H1 (cell line): ENCODE measurements around the gene AADACL2. TPM values are rescaled to one million over a fixed set of nuclear protein-coding genes. Genes with fewer than 3 reads are reported as not detected.

Experiments used
- CTCF ChIA-PET: fragments of 300-600 bp; sonication (Branson Sonifier 250); formaldehyde crosslinking; loops from one replicate; lab custom pipeline; 2021; ENCODE audit not compliant: partially characterized antibody; lab: Charles Lee
- POLR2A ChIA-PET: fragments of 300-600 bp; sonication (Branson Sonifier 250); formaldehyde crosslinking; loops from one replicate; lab custom pipeline; 2021; ENCODE audit warnings: inconsistent platforms; ENCODE audit not compliant: partially characterized antibody; lab: Charles Lee
- DNase-seq, 2 experiments: peaks; one replicate each; pipeline versions ENCODE4 v3.0.0 to v3.0.0-alpha.2; 2010 to 2022; ENCODE audit warnings: low spot score in 2 of 2, low read depth in 1 of 2, mixed read lengths in 1 of 2
- FAIRE-seq: peaks from 2 replicates; lab custom pipeline; 2011; peaks lifted over from hg19 to GRCh38; lab: Jason Lieb, UNC
- H2AFZ ChIP-seq: 2 replicates; pipeline ENCODE4 v1.8.1; 2012; ENCODE audit warnings: low read length, inconsistent platforms
- H2AK5ac ChIP-seq: 2 replicates; pipeline ENCODE4 v1.6.1; 2013; ENCODE audit warnings: low read depth, low read length
- H2BK120ac ChIP-seq: replicated peaks from 2 replicates; pipeline ENCODE3; 2013; ENCODE audit warnings: low read depth, low read length, inconsistent platforms
- H2BK12ac ChIP-seq: 2 replicates; pipeline ENCODE4 v1.6.1; 2013; ENCODE audit warnings: low read depth, low read length
- H2BK15ac ChIP-seq: 2 replicates; pipeline ENCODE4 v1.6.1; 2013; ENCODE audit warnings: low read length
- H2BK20ac ChIP-seq: 2 replicates; pipeline ENCODE4 v1.6.1; 2013; ENCODE audit warnings: low read length
- H2BK5ac ChIP-seq: 2 replicates; pipeline ENCODE4 v1.6.1; 2013; ENCODE audit warnings: low read depth, low read length
- H3K14ac ChIP-seq: 2 replicates; pipeline ENCODE4 v1.6.1; 2013; ENCODE audit warnings: inconsistent platforms; ENCODE audit not compliant: insufficient read length
- H3K18ac ChIP-seq: 2 replicates; pipeline ENCODE4 v1.6.1; 2013; ENCODE audit warnings: low read length; ENCODE audit errors: extremely low read depth
- H3K23ac ChIP-seq: 2 replicates; pipeline ENCODE4 v1.6.1; 2013; ENCODE audit warnings: inconsistent platforms; ENCODE audit not compliant: insufficient read length
- H3K23me2 ChIP-seq: 2 replicates; pipeline ENCODE4 v1.6.1; 2013; ENCODE audit warnings: low read depth, low read length
- H3K27ac ChIP-seq: 2 replicates; pipeline ENCODE4 v1.6.1; 2011; ENCODE audit warnings: low read depth, low read length, inconsistent platforms
- H3K27me3 ChIP-seq, 4 experiments: replicated peaks in 1 of 4; 1 replicate in 1 of 4; 2 replicates in 3 of 4; pipeline versions ENCODE4 v1.6.1 to v1.8.1; 2011 to 2013; ENCODE audit warnings: low read length in 3 of 4, mild to moderate bottlenecking in 3 of 4, inconsistent platforms in 2 of 4, mixed read lengths in 2 of 4, moderate library complexity in 1 of 4; ENCODE audit not compliant: control insufficient read depth in 3 of 4, insufficient read depth in 3 of 4; ENCODE audit errors: extremely low read depth in 1 of 4
- H3K36me3 ChIP-seq, 4 experiments: 2 replicates each; pipeline versions ENCODE4 v1.6.1 to v1.8.1; 2011 to 2013; ENCODE audit warnings: mild to moderate bottlenecking in 4 of 4, low read length in 3 of 4, moderate library complexity in 2 of 4, control low read depth in 1 of 4, inconsistent platforms in 1 of 4; ENCODE audit not compliant: insufficient read depth in 4 of 4, control insufficient read depth in 2 of 4
- H3K4ac ChIP-seq: replicated peaks from 2 replicates; pipeline ENCODE3; 2013; ENCODE audit warnings: low read length, low read depth, mixed read lengths, inconsistent platforms; ENCODE audit not compliant: insufficient read length
- H3K4me1 ChIP-seq, 4 experiments: replicated peaks in 1 of 4; 1 replicate in 1 of 4; 2 replicates in 3 of 4; pipeline versions ENCODE4 v1.6.1 to v1.8.1; 2011 to 2013; ENCODE audit warnings: low read length in 3 of 4, inconsistent platforms in 2 of 4, mixed read lengths in 1 of 4; ENCODE audit not compliant: insufficient read depth in 4 of 4, control insufficient read depth in 3 of 4
- H3K4me2 ChIP-seq, 2 experiments: 2 replicates each; pipeline versions ENCODE4 v1.6.1 to v1.8.1; 2011 to 2013; ENCODE audit warnings: low read depth in 2 of 2, low read length in 2 of 2, control low read depth in 1 of 2, inconsistent platforms in 1 of 2, mild to moderate bottlenecking in 1 of 2; ENCODE audit not compliant: insufficient read depth in 1 of 2
- H3K4me3 ChIP-seq, 4 experiments: fragments of 200-600, 300-600 bp in 1 of 4; sonication (generic), shearing (Covaris generic), sonication (Bioruptor Twin) in 1 of 4; 2 replicates each; pipeline versions ENCODE4 v1.5.1 to v1.8.1; 2011 to 2016; ENCODE audit warnings: low read length in 4 of 4, low read depth in 3 of 4, control low read depth in 2 of 4, inconsistent platforms in 2 of 4, mild to moderate bottlenecking in 2 of 4, mixed read lengths in 1 of 4, moderate library complexity in 1 of 4; ENCODE audit not compliant: insufficient read depth in 2 of 4; ENCODE audit errors: extremely low read depth in 1 of 4
- H3K56ac ChIP-seq: replicated peaks from 2 replicates; pipeline ENCODE3; 2013; ENCODE audit warnings: low read depth, mild to moderate bottlenecking, mixed read lengths, low read length, inconsistent platforms; ENCODE audit not compliant: insufficient read length
- H3K79me1 ChIP-seq: 2 replicates; pipeline ENCODE4 v1.6.1; 2013; ENCODE audit warnings: low read depth, low read length, control low read depth
- H3K79me2 ChIP-seq, 2 experiments: 2 replicates each; pipeline versions ENCODE4 v1.6.1 to v1.8.1; 2012 to 2013; ENCODE audit warnings: low read length in 2 of 2, mild to moderate bottlenecking in 2 of 2, inconsistent platforms in 1 of 2; ENCODE audit not compliant: insufficient read depth in 2 of 2, control insufficient read depth in 1 of 2
- H3K9ac ChIP-seq, 4 experiments: replicated peaks in 1 of 4; 1 replicate in 1 of 4; 2 replicates in 3 of 4; pipeline versions ENCODE4 v1.6.1 to v1.8.1; 2011 to 2013; ENCODE audit warnings: low read depth in 3 of 4, low read length in 3 of 4, control low read depth in 2 of 4, mild to moderate bottlenecking in 2 of 4, moderate library complexity in 2 of 4, inconsistent platforms in 1 of 4; ENCODE audit errors: extremely low read depth in 1 of 4
- H3K9me3 ChIP-seq, 2 experiments: 2 replicates each; pipeline versions ENCODE4 v1.6.1 to v1.8.1; 2012 to 2013; ENCODE audit warnings: mild to moderate bottlenecking in 2 of 2, moderate library complexity in 2 of 2, control low read depth in 1 of 2, inconsistent platforms in 1 of 2, low read depth in 1 of 2, low read length in 1 of 2, mixed read lengths in 1 of 2; ENCODE audit not compliant: insufficient read depth in 2 of 2
- H4K20me1 ChIP-seq, 2 experiments: replicated peaks in 1 of 2; 2 replicates each; pipeline versions ENCODE3 to v1.8.1; 2011 to 2013; ENCODE audit warnings: inconsistent platforms in 2 of 2, low read length in 2 of 2, mild to moderate bottlenecking in 1 of 2; ENCODE audit not compliant: insufficient read depth in 2 of 2, control insufficient read depth in 1 of 2
- H4K5ac ChIP-seq: 2 replicates; pipeline ENCODE4 v1.6.1; 2013; ENCODE audit warnings: low read length, low read depth, mixed read lengths, inconsistent platforms; ENCODE audit not compliant: insufficient read length
- H4K8ac ChIP-seq: 2 replicates; pipeline ENCODE4 v1.8.0; 2013; ENCODE audit warnings: mild to moderate bottlenecking, moderate library complexity, low read length, inconsistent platforms; ENCODE audit not compliant: insufficient read depth; ENCODE audit errors: extremely low read depth
- H4K91ac ChIP-seq: replicated peaks from 2 replicates; pipeline ENCODE3; 2013; ENCODE audit warnings: low read length, mixed read lengths, inconsistent platforms; ENCODE audit not compliant: insufficient read length
- ASH2L ChIP-seq: fragments of 200-600, 300-600 bp; sonication (generic); IDR thresholded peaks from one replicate; pipeline ENCODE4 v1.7.1; 2017; ENCODE audit warnings: low read length
- BACH1 ChIP-seq: IDR thresholded peaks from 2 replicates; pipeline ENCODE4 v1.6.1; 2012; ENCODE audit warnings: low read length, improper control_type of control experiment
- CBX5 ChIP-seq: fragments of 300-800, 300-1000 bp; sonication (generic); IDR thresholded peaks from 2 replicates; pipeline ENCODE4 v1.7.1; 2016; ENCODE audit warnings: antibody characterized with exemption, low read length, low read depth
- CEBPB ChIP-seq: IDR thresholded peaks from 2 replicates; pipeline ENCODE4 v1.6.1; 2012; ENCODE audit warnings: low read depth, low read length
- CREB1 ChIP-seq: IDR thresholded peaks from 2 replicates; pipeline ENCODE4 v1.6.1; 2012; ENCODE audit warnings: inconsistent platforms
- JUN ChIP-seq: IDR thresholded peaks from 2 replicates; pipeline ENCODE4 v1.6.1; 2011; ENCODE audit warnings: low read depth, mild to moderate bottlenecking, improper control_type of control experiment, low read length
- NRF1 ChIP-seq: IDR thresholded peaks from 2 replicates; pipeline ENCODE4 v1.6.1; 2011; ENCODE audit warnings: mild to moderate bottlenecking, low read depth, low read length, improper control_type of control experiment
- POLR2AphosphoS5 ChIP-seq: IDR thresholded peaks from 2 replicates; pipeline ENCODE4 v1.6.1; 2011; ENCODE audit warnings: low read depth, low read length
- RAD21 ChIP-seq, 2 experiments: IDR thresholded peaks in 1 of 2; conservative IDR thresholded peaks in 1 of 2; 2 replicates each; pipeline ENCODE4 v1.6.1; 2011; ENCODE audit warnings: low read depth in 2 of 2, low read length in 2 of 2, improper control_type of control experiment in 1 of 2, inconsistent platforms in 1 of 2, mild to moderate bottlenecking in 1 of 2, moderate library complexity in 1 of 2
- SAP30 ChIP-seq: fragments of 300-600 bp; sonication (generic); IDR thresholded peaks from 2 replicates; pipeline ENCODE4 v1.7.1; 2012; ENCODE audit warnings: low read length, moderate library complexity, mild to moderate bottlenecking, inconsistent platforms; ENCODE audit not compliant: insufficient read depth, insufficient replicate concordance
- SP2 ChIP-seq: IDR thresholded peaks from 2 replicates; pipeline ENCODE4 v1.6.1; 2012; ENCODE audit warnings: mild to moderate bottlenecking, low read length, inconsistent platforms
- TCF12 ChIP-seq: IDR thresholded peaks from 2 replicates; pipeline ENCODE4 v1.6.1; 2011; ENCODE audit warnings: low read depth, mild to moderate bottlenecking, low read length
- polyA plus RNA-seq, 7 experiments: library from polyadenylated mRNA; depleted of rRNA in 3 of 7; stranded (reverse) in 5 of 7; unstranded in 2 of 7; fragments of >200 nt in 5 of 7; fragments of 200-250 nt in 2 of 7; gene quantifications; 1 replicate in 5 of 7; 2 replicates in 1 of 7; 4 replicates in 1 of 7; pipeline versions ENCODE4 v1.2.1 to v1.2.3, GENCODE V29; 2011 to 2013; ENCODE audit warnings: missing spikeins in 2 of 7, mixed read lengths in 2 of 7
- total RNA-seq: library from RNA; stranded (reverse); fragmentation: NEBNext Ultra II Directional; extraction: Animal tissue kit (Norgen Biotek cat#: 25700); gene quantifications from 2 replicates; pipeline ENCODE4 v1.2.1, GENCODE V29; 2021
- TF ChIP-seq, protein P1 (sequence below): IDR thresholded peaks from 2 replicates; pipeline ENCODE4 v1.6.1; 2012; ENCODE audit warnings: inconsistent platforms
- TF ChIP-seq, protein P2 (sequence below), 3 experiments: IDR thresholded peaks; 1 replicate in 2 of 3; 2 replicates in 1 of 3; pipeline versions ENCODE4 v1.5.1 to v1.6.1; 2011; ENCODE audit warnings: low read length in 3 of 3, mild to moderate bottlenecking in 3 of 3, inconsistent platforms in 2 of 3, low read depth in 1 of 3, moderate library complexity in 1 of 3; ENCODE audit not compliant: insufficient read depth in 1 of 3; ENCODE audit errors: control extremely low read depth in 1 of 3

The AADACL2 gene
- total and polyA plus RNA-seq, 2 of the 8 experiments (the other 6 are each of a cell fraction or from before 2014, with no cell fraction given), result not detected

DNA sequence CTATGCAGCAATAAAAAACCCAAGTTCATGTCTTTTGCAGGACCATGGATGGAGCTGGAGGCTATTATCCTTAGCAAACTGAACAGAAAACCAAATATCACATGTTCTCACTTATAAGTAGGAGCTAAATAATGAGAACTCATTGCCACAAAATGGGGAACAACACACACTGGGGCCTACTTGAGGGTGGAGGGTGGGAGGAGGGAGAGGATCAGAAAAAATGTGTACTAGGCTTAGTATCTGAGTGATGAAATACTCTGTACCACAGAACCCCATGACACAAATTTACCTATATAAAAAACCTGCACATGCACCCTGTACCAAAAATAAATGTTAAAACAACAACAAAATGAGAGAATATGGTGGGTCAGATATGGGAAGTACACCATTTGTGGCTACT lies 49.6 kb upstream of the AADACL2 start:
- H3K23me2 ChIP-seq, result no peaks in the 10 kb centered on the region
- no peak overlapping the region for H2AFZ ChIP-seq
- no peak overlapping the region for H4K91ac ChIP-seq
- no peak for FAIRE-seq
- H2BK15ac ChIP-seq, result no peak overlapping the region
- no peaks in the 10 kb centered on the region for H3K79me1 ChIP-seq
- no peak overlapping the region for H3K23ac ChIP-seq
- H3K4me2 ChIP-seq, result no peak overlapping the region
- H2BK20ac ChIP-seq, result no peak overlapping the region
- H3K9ac ChIP-seq, result no peak overlapping the region
- no peak overlapping the region for H2BK120ac ChIP-seq
- no peak overlapping the region for H2BK12ac ChIP-seq
- no peak overlapping the region for H3K4me3 ChIP-seq
- no peak overlapping the region for H3K18ac ChIP-seq
- DNase-seq, result no peak
- H3K56ac ChIP-seq, result no peak overlapping the region
- H4K5ac ChIP-seq, result no peak overlapping the region
- no peak overlapping the region for H3K4ac ChIP-seq
- no peaks in the 10 kb centered on the region for H3K79me2 ChIP-seq
- no peak overlapping the region for H2BK5ac ChIP-seq
- H3K9me3 ChIP-seq, result peaks cover 3 to 4% of the 10 kb centered on the region in 2 experiments; a peak in 1 of 4 replicates
- no peak overlapping the region for H3K14ac ChIP-seq
- H3K36me3 ChIP-seq, result no peaks in the 10 kb centered on the region
- CTCF ChIA-PET, result no interaction called here
- no peak overlapping the region for H2AK5ac ChIP-seq
- no peak overlapping the region for H4K8ac ChIP-seq
- no peak overlapping the region for H3K27ac ChIP-seq
- POLR2A ChIA-PET, result no interaction called here
- H4K20me1 ChIP-seq, result no peaks in the 10 kb centered on the region
- H3K4me1 ChIP-seq, result peaks cover 0 to 4% (median 0%) of the 10 kb centered on the region in 4 experiments; a peak in 1 of 7 replicates
- H3K27me3 ChIP-seq, result no peaks in the 10 kb centered on the region
- no peak for TF ChIP-seq BACH1
- TF ChIP-seq, protein P1, sequence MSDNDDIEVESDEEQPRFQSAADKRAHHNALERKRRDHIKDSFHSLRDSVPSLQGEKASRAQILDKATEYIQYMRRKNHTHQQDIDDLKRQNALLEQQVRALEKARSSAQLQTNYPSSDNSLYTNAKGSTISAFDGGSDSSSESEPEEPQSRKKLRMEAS, result no peak
- TF ChIP-seq SAP30, result no peak
- no peak for TF ChIP-seq NRF1
- TF ChIP-seq CREB1, result no peak
- no peak for TF ChIP-seq TCF12
- no peak for TF ChIP-seq SP2
- no peak for TF ChIP-seq POLR2AphosphoS5
- no peak for TF ChIP-seq CEBPB
- no peak for TF ChIP-seq ASH2L
- TF ChIP-seq RAD21 (IDR thresholded peaks at IDR 0.05 in 1 of 2, conservative IDR thresholded peaks at IDR 0.05 in 1 of 2; ENCODE audit: low read depth in 2 of 2, low read length in 2 of 2), result no peak
- no peak for TF ChIP-seq CBX5
- TF ChIP-seq JUN, result no peak
- TF ChIP-seq, protein P2, sequence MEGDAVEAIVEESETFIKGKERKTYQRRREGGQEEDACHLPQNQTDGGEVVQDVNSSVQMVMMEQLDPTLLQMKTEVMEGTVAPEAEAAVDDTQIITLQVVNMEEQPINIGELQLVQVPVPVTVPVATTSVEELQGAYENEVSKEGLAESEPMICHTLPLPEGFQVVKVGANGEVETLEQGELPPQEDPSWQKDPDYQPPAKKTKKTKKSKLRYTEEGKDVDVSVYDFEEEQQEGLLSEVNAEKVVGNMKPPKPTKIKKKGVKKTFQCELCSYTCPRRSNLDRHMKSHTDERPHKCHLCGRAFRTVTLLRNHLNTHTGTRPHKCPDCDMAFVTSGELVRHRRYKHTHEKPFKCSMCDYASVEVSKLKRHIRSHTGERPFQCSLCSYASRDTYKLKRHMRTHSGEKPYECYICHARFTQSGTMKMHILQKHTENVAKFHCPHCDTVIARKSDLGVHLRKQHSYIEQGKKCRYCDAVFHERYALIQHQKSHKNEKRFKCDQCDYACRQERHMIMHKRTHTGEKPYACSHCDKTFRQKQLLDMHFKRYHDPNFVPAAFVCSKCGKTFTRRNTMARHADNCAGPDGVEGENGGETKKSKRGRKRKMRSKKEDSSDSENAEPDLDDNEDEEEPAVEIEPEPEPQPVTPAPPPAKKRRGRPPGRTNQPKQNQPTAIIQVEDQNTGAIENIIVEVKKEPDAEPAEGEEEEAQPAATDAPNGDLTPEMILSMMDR (IDR thresholded peaks at IDR 0.05; ENCODE audit: control extremely low read depth in 1 of 3, insufficient read depth in 1 of 3, low read depth in 1 of 3, low read length in 3 of 3), result no peak
